Measurements from ENCODE around the gene YPEL2. TPM values are rescaled to one million over a fixed set of nuclear protein-coding genes. Genes with fewer than 3 reads are reported as not detected.

YPEL2 gene
- total and polyA plus RNA-seq, 2 donors (not counting 1 experiment from before 2014, with no cell fraction given), result 4.8 to 7.8 TPM

GRCh38 chr17:59388069-59388556, 56.7 kb downstream of the YPEL2 start:
- Histone ChIP-seq H3K9me3 (ENCODE audit: control insufficient read depth, insufficient read depth, low read depth, low read length) (no peaks in the 10 kb centered on the region), H3K4me1 (ENCODE audit: control insufficient read depth, extremely low read depth, insufficient read depth, low read length) (no peaks in the 10 kb centered on the region), H2AFZ (ENCODE audit: low read length) (no peak overlapping the region), H3K27me3 (ENCODE audit: control insufficient read depth, insufficient read depth, low read length) (no peaks in the 10 kb centered on the region), H3K4me2 (ENCODE audit: extremely low read depth, insufficient read depth, low read length) (no peak overlapping the region), H3K79me2 (ENCODE audit: control insufficient read depth, insufficient read depth, low read length) (no peaks in the 10 kb centered on the region), H4K20me1 (ENCODE audit: control insufficient read depth, extremely low read depth, insufficient read depth, low read length) (no peaks in the 10 kb centered on the region), H3K4me3 (replicated peaks in 1 of 4; ENCODE audit: control extremely low read depth in 1 of 4, insufficient read depth in 1 of 4, low read depth in 3 of 4, low read length in 4 of 4) (no peak overlapping the region), H3K36me3 (ENCODE audit: control insufficient read depth, insufficient read depth, low read length) (no peaks in the 10 kb centered on the region), H3K9ac (ENCODE audit: insufficient read depth, low read length) (no peak overlapping the region), H3K27ac (ENCODE audit: insufficient read depth, low read length) (no peak overlapping the region)
- TF ChIP-seq CTCF (conservative IDR thresholded peaks at IDR 0.05 in 1 of 2, IDR thresholded peaks at IDR 0.05 in 1 of 2; ENCODE audit: low read depth in 1 of 2, low read length in 2 of 2) (no peak), EZH2 (IDR thresholded peaks at IDR 0.05; ENCODE audit: low read length, missing control alignments) (no peak)
- no peak for DNase-seq (ENCODE audit: low read depth in 2 of 2)

GRCh38 chr17:59389066-59389465, 57.6 kb downstream of the YPEL2 start:
- no peaks in the 10 kb centered on the region for H3K4me1 ChIP-seq (ENCODE audit: control insufficient read depth, extremely low read depth, insufficient read depth, low read length)
- no peaks in the 10 kb centered on the region for H3K79me2 ChIP-seq (ENCODE audit: control insufficient read depth, insufficient read depth, low read length)
- no peak overlapping the region for H3K4me2 ChIP-seq (ENCODE audit: extremely low read depth, insufficient read depth, low read length)
- H3K36me3 ChIP-seq (ENCODE audit: control insufficient read depth, insufficient read depth, low read length), result no peaks in the 10 kb centered on the region
- H4K20me1 ChIP-seq (ENCODE audit: control insufficient read depth, extremely low read depth, insufficient read depth, low read length), result no peaks in the 10 kb centered on the region
- H3K27ac ChIP-seq (ENCODE audit: insufficient read depth, low read length), result no peak overlapping the region
- DNase-seq (ENCODE audit: low read depth in 2 of 2), result peak in 1 of 2 donors; percentile 35
- H3K4me3 ChIP-seq (replicated peaks in 1 of 4; ENCODE audit: control extremely low read depth in 1 of 4, insufficient read depth in 1 of 4, low read depth in 3 of 4, low read length in 4 of 4), result no peak overlapping the region
- no peaks in the 10 kb centered on the region for H3K9me3 ChIP-seq (ENCODE audit: control insufficient read depth, insufficient read depth, low read depth, low read length)
- H3K9ac ChIP-seq (ENCODE audit: insufficient read depth, low read length), result no peak overlapping the region
- no peak overlapping the region for H2AFZ ChIP-seq (ENCODE audit: low read length)
- TF ChIP-seq EZH2 (IDR thresholded peaks at IDR 0.05; ENCODE audit: low read length, missing control alignments) (no peak), CTCF (conservative IDR thresholded peaks at IDR 0.05 in 1 of 2, IDR thresholded peaks at IDR 0.05 in 1 of 2; ENCODE audit: low read depth in 1 of 2, low read length in 2 of 2) (no peak)
- H3K27me3 ChIP-seq (ENCODE audit: control insufficient read depth, insufficient read depth, low read length), result no peaks in the 10 kb centered on the region

- no peaks in the 10 kb centered on the region for H3K4me1 ChIP-seq (ENCODE audit: control insufficient read depth, extremely low read depth, insufficient read depth, low read length)
- no peak overlapping the region for H3K9ac ChIP-seq (ENCODE audit: insufficient read depth, low read length)
- DNase-seq (ENCODE audit: low read depth in 2 of 2), result no peak
- H3K27ac ChIP-seq (ENCODE audit: insufficient read depth, low read length), result no peak overlapping the region
- TF ChIP-seq CTCF (conservative IDR thresholded peaks at IDR 0.05 in 1 of 2, IDR thresholded peaks at IDR 0.05 in 1 of 2; ENCODE audit: low read depth in 1 of 2, low read length in 2 of 2) (no peak), EZH2 (IDR thresholded peaks at IDR 0.05; ENCODE audit: low read length, missing control alignments) (no peak)
- H3K4me2 ChIP-seq (ENCODE audit: extremely low read depth, insufficient read depth, low read length), result no peak overlapping the region
- no peaks in the 10 kb centered on the region for H4K20me1 ChIP-seq (ENCODE audit: control insufficient read depth, extremely low read depth, insufficient read depth, low read length)
- H2AFZ ChIP-seq (ENCODE audit: low read length), result no peak overlapping the region
- no peak overlapping the region for H3K4me3 ChIP-seq (replicated peaks in 1 of 4; ENCODE audit: control extremely low read depth in 1 of 4, insufficient read depth in 1 of 4, low read depth in 3 of 4, low read length in 4 of 4)
- H3K79me2 ChIP-seq (ENCODE audit: control insufficient read depth, insufficient read depth, low read length), result no peaks in the 10 kb centered on the region
- H3K27me3 ChIP-seq (ENCODE audit: control insufficient read depth, insufficient read depth, low read length), result no peaks in the 10 kb centered on the region
- H3K36me3 ChIP-seq (ENCODE audit: control insufficient read depth, insufficient read depth, low read length), result no peaks in the 10 kb centered on the region
- H3K9me3 ChIP-seq (ENCODE audit: control insufficient read depth, insufficient read depth, low read depth, low read length), result no peaks in the 10 kb centered on the region
Observed at GRCh38 chr17:59391021-59391420, 59.6 kb downstream of the YPEL2 start.
